OCI-LY3 (cell line): ENCODE results near the gene MUL1.

Experiments
- H2AFZ ChIP-seq: fragments of 200-600, 300-600 bp; shearing (Covaris generic); 2 replicates; pipeline ENCODE4 v1.6.0; 2014; ENCODE audit warnings: antibody characterized with exemption, low read depth, low read length
- H3K27ac ChIP-seq: fragments of 200-600, 300-600 bp; sonication (generic); 2 replicates; pipeline ENCODE4 v1.5.1; 2014; ENCODE audit warnings: mild to moderate bottlenecking, low read length, moderate library complexity, mixed read lengths
- H3K27me3 ChIP-seq: fragments of 200-600, 300-600 bp; sonication (generic); 2 replicates; pipeline ENCODE4 v1.6.1; 2014; ENCODE audit warnings: low read depth, low read length, mixed read lengths
- H3K36me3 ChIP-seq: fragments of 200-600, 300-600 bp; sonication (generic); replicated peaks from 2 replicates; pipeline ENCODE3; 2014; ENCODE audit warnings: low read depth, low read length, mixed read lengths
- H3K4me1 ChIP-seq: fragments of 300-600, 200-600 bp; sonication (generic); 2 replicates; pipeline ENCODE4 v1.6.1; 2014; ENCODE audit warnings: low read length, mixed read lengths
- H3K4me2 ChIP-seq: fragments of 200-600, 300-600 bp; sonication (generic); 2 replicates; pipeline ENCODE4 v1.6.1; 2014; ENCODE audit warnings: low read length, mixed read lengths
- H3K4me3 ChIP-seq: fragments of 300-600, 200-600 bp; sonication (generic); 2 replicates; pipeline ENCODE4 v1.5.1; 2014; ENCODE audit warnings: antibody characterized with exemption, mild to moderate bottlenecking, low read length, moderate library complexity
- H3K79me2 ChIP-seq: fragments of 300-600, 200-600 bp; shearing (Covaris generic); 2 replicates; pipeline ENCODE4 v1.6.1; 2014; ENCODE audit warnings: mild to moderate bottlenecking, low read length, mixed read lengths
- H3K9ac ChIP-seq: fragments of 300-600, 200-600 bp; shearing (Covaris generic); 2 replicates; pipeline ENCODE4 v1.6.0; 2014; ENCODE audit warnings: mild to moderate bottlenecking, low read length, moderate library complexity
- H3K9me3 ChIP-seq: fragments of 200-600, 300-600 bp; shearing (Covaris generic); 2 replicates; pipeline ENCODE4 v1.6.1; 2014; ENCODE audit warnings: low read length, mixed read lengths; ENCODE audit not compliant: insufficient read depth
- H4K20me1 ChIP-seq: fragments of 200-600, 300-600 bp; sonication (generic); 2 replicates; pipeline ENCODE4 v1.6.1; 2016; ENCODE audit warnings: low read length, mixed read lengths; ENCODE audit not compliant: insufficient read depth
- CTCF ChIP-seq: fragments of 200-600, 300-600 bp; sonication (generic); IDR thresholded peaks from 2 replicates; pipeline ENCODE4 v1.5.1; 2014; ENCODE audit warnings: antibody characterized with exemption, low read length, low read depth
- EZH2phosphoT487 ChIP-seq: fragments of 200-600 bp; shearing (Covaris generic); IDR thresholded peaks from 2 replicates; pipeline ENCODE4 v1.6.1; 2018; ENCODE audit warnings: antibody characterized with exemption, mixed run types, low read depth

The MUL1 gene

GRCh38 chr1:20507564-20508410 lies at the start of gene MUL1:
Gene MUL1, minus strand, starts transcription at chr1:20508151. Its CDS starts 127 bp downstream, at chr1:20508024.
- Histone ChIP-seq H3K4me2 (peak within 1 kb of the TSS; percentile 95), H3K27ac (0 out of 2 replicates have a peak within 1 kb of the TSS, but pooled peaks have one; percentile 11), H3K27me3 (no peaks in the 10 kb centered on the region), H3K4me3 (peak within 1 kb of the TSS; percentile 94), H3K4me1 (peaks cover 16% of the 10 kb centered on the region), H3K9me3 (no peaks in the 10 kb centered on the region), H3K36me3 (no peaks in the 10 kb centered on the region), H4K20me1 (no peaks in the 10 kb centered on the region), H3K9ac (peak within 1 kb of the TSS; percentile 75), H2AFZ (peak within 1 kb of the TSS; percentile 65), H3K79me2 (peaks cover 24% of the 10 kb centered on the region)
- no peak for TF ChIP-seq CTCF
- TF ChIP-seq EZH2phosphoT487: no peak

GRCh38 chr1:20555758-20556120 lies 47.8 kb upstream of the MUL1 start:
- H4K20me1 ChIP-seq: no peaks in the 10 kb centered on the region
- H3K4me3 ChIP-seq: no peak overlapping the region
- H2AFZ ChIP-seq: no peak overlapping the region
- H3K4me2 ChIP-seq: no peak overlapping the region
- no peak for TF ChIP-seq CTCF
- no peak for TF ChIP-seq EZH2phosphoT487
- no peak overlapping the region for H3K9ac ChIP-seq
- H3K4me1 ChIP-seq: no peaks in the 10 kb centered on the region
- H3K27ac ChIP-seq: no peak overlapping the region
- H3K36me3 ChIP-seq: no peaks in the 10 kb centered on the region
- H3K79me2 ChIP-seq: no peaks in the 10 kb centered on the region
- no peaks in the 10 kb centered on the region for H3K27me3 ChIP-seq
- no peaks in the 10 kb centered on the region for H3K9me3 ChIP-seq

- no peaks in the 10 kb centered on the region for H3K9me3 ChIP-seq
- no peak overlapping the region for H3K27ac ChIP-seq
- no peaks in the 10 kb centered on the region for H3K27me3 ChIP-seq
- H3K36me3 ChIP-seq: no peaks in the 10 kb centered on the region
- no peaks in the 10 kb centered on the region for H3K79me2 ChIP-seq
- no peak overlapping the region for H3K9ac ChIP-seq
- no peak overlapping the region for H2AFZ ChIP-seq
- TF ChIP-seq CTCF (no peak), EZH2phosphoT487 (no peak)
- H3K4me1 ChIP-seq: no peaks in the 10 kb centered on the region
- H3K4me3 ChIP-seq: no peak overlapping the region
- H4K20me1 ChIP-seq: no peaks in the 10 kb centered on the region
- H3K4me2 ChIP-seq: no peak overlapping the region
Measured at GRCh38 chr1:20555025-20555757, 47.2 kb upstream of the MUL1 start.

- H2AFZ ChIP-seq: no peak overlapping the region
- H4K20me1 ChIP-seq: no peaks in the 10 kb centered on the region
- H3K36me3 ChIP-seq: no peaks in the 10 kb centered on the region
- H3K27ac ChIP-seq: no peak overlapping the region
- H3K27me3 ChIP-seq: no peaks in the 10 kb centered on the region
- H3K4me2 ChIP-seq: no peak overlapping the region
- no peaks in the 10 kb centered on the region for H3K9me3 ChIP-seq
- H3K9ac ChIP-seq: no peak overlapping the region
- no peaks in the 10 kb centered on the region for H3K4me1 ChIP-seq
- no peak overlapping the region for H3K4me3 ChIP-seq
- TF ChIP-seq CTCF (no peak), EZH2phosphoT487 (no peak)
- no peaks in the 10 kb centered on the region for H3K79me2 ChIP-seq
Measured at GRCh38 chr1:20552728-20553445, 44.9 kb upstream of the MUL1 start.
